NCI-H510A treated with DMSO at 0.1 percent for 48 hours (cell line): ENCODE results near the gene FAF2.
"Not testable (repeated sequence)": the region's sequence is repeated elsewhere in the genome, so short reads cannot be mapped to it uniquely, and the experiment has no call there.

Source experiments
- DNase-seq: peaks from one replicate; lab custom pipeline; 2025; lab: John Stamatoyannopoulos, UW

Gene FAF2, protein sequence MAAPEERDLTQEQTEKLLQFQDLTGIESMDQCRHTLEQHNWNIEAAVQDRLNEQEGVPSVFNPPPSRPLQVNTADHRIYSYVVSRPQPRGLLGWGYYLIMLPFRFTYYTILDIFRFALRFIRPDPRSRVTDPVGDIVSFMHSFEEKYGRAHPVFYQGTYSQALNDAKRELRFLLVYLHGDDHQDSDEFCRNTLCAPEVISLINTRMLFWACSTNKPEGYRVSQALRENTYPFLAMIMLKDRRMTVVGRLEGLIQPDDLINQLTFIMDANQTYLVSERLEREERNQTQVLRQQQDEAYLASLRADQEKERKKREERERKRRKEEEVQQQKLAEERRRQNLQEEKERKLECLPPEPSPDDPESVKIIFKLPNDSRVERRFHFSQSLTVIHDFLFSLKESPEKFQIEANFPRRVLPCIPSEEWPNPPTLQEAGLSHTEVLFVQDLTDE

DNA sequence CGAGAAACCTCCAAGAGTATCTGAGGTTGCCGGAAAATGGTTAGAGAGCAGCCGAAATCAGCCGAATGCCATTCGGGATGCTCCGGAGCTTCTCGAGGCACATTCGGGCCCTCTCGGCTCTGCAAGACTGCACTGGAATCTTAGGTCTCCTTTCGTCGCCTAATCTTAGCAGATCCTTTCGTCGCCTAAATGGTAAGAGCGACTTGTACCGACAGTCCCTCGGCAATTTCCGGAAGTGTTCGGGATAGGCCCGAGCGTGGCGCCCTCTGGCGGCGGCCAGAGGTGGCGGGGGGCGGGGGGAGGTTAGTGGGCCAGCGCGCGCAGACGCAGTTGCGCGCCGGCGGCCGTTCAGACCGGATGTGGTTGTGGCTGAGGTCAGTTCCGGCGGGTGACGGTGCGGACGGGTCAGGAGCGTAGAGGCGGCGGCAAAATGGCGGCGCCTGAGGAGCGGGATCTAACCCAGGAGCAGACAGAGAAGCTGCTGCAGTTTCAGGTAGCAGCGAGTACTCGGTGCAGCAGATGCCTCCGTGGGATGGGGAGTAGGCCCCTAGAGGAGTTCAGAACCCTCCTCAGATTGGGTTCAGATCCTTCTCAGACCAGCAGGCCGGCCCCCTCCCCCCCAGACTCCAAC, at the start of gene FAF2:
Gene FAF2, plus strand, starts transcription at position 408 of the 631 bp plus-strand sequence. Its CDS starts 23 bp downstream, at position 431.
- DNase-seq: peak; percentile 87

DNA sequence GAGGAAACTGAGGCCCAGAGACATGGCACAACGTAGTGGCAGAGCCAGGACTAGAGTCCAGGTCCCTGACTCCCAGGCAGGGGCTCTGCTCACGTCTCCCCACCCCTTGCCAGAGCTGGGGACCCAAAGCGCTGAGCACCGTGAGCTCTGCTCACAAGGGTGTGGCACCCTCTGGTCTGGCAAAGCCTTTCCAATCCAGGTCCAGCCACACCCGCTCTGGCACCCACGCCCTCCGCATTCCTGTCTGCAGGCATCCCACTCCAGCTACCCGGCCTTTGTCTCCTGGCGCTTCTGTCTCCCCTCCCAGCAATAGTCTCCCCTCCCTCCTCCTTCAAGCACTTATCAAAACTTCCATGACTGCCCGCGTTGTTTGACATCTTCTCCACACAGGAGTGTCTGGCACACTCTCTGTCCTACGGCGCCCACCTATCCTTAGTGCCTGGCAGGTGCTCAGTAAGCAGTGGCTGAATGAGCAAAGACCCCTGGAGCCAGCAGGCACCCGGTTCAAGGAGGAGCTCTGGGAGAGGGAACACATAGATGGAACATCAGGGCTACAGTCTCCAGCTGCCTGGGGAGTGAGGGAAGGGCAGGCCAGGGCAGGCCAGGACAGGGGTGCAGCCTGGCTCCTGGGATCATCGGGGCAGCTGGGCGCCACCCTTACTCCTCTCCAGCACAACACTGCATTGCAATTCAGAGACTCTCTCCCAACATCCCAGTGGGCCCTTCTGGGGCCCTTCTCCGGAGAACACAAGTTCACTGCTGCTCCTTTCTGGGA, 47.6 kb upstream of the FAF2 start:
- no peak for DNase-seq

DNA sequence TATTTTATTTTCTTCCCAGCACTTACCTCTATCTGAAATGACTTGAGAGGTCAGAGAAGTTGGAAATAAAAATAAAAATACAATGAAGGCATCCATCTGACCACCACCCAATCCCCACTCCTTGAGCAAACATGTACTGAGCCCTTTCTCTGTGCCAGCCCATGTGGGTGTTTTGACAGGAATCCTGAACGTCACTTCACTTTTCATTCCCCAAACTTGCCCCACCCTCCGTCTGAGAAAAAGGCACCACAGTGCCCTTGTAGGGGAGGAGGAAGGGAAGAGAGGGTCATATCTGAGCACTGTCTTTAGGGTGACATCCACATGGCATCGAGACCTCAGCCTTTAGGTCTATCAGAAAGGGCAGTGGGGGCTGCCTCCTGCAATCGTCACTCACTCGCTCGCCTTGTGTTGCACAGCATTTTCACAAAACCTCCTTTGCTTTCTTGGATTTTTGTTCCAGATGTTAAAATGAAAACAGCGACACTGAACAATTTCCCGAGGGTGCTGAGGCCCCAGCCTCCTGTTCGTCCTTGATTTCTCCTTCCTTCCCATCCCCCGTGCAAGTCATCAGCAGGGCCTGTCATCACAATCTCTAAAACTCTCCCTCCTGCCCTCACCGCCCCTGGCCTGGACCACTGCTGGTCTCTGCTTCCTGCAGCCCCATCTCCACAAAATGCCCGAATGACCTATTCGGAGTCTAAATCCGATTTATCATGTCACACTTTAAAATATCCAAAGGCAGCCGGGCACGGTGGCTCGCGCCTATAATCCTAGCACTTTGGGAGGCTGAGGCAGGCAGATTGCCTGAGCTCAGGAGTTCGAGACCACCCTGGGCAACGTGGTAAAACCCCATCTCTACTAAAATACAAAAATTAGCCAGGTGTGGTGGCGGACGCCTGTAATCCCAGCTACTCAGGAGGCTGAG, 46.6 kb upstream of the FAF2 start:
- DNase-seq: no peak

DNA sequence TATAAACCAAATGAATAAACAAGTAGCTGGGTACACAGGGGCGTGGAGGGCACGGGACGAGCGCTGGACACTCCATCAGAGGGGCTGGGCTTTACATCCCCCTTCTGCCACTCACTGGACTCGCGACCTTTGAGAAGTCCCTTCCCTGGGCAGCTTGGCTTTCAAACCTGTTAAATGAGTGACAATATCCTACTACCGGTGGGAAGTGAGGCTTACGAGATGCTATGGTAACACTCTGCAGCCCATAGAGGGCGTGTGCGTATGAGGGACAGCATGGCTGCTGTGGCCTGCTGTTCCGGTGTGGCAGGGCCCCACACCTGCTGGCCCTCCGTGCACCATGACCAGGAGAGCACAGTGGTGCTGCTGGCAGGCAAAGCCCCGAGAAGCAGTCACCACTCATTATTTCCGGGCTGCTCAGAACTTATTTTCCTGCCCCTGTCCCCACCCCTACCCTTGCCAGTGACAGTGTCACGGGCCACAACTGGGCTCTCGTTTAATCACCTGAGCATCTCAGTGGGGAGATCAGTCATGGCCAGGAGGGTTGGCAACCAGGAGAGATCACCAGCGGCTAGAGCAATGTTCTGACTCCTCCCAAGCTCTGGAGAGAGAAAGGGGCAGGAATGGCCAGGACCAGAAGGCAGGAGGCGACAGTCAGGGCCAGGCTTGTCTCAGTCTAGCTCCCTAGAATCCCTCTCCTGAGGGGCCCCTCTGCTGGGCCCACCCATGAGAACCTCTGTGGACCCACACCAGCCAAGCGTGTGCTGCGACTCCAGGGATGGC, 42.3 kb upstream of the FAF2 start:
- no peak for DNase-seq

DNA sequence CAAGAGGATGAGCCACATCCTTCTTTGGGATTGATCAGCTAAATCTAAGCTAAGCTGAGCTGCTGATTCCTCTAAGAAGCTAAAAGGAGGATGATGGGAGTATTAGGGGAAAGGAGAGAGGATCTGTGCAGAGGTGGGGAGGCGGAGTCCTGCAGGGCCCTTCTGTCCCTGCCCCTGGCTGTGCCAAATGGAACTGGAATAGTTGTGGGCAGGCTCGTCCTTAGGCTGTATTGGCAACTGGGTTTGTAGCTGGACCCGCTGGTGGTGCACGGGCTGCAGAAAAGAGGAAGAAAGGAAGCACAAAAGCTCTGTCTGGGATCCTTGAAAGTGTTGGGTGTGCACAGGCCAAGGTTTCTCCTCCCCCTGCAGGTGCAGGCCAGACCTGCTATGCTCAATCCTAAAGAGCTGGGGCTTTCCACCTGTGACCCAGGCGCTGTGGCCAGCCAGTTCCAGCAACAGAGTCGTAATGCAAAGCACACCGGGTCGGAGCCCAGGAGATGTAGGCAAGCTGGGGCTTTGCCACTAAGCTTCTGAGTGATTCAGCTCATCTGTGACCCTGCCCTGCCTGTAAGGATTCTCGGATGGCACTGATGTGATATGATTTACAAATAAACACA, 41.6 kb upstream of the FAF2 start:
- no peak for DNase-seq

DNA sequence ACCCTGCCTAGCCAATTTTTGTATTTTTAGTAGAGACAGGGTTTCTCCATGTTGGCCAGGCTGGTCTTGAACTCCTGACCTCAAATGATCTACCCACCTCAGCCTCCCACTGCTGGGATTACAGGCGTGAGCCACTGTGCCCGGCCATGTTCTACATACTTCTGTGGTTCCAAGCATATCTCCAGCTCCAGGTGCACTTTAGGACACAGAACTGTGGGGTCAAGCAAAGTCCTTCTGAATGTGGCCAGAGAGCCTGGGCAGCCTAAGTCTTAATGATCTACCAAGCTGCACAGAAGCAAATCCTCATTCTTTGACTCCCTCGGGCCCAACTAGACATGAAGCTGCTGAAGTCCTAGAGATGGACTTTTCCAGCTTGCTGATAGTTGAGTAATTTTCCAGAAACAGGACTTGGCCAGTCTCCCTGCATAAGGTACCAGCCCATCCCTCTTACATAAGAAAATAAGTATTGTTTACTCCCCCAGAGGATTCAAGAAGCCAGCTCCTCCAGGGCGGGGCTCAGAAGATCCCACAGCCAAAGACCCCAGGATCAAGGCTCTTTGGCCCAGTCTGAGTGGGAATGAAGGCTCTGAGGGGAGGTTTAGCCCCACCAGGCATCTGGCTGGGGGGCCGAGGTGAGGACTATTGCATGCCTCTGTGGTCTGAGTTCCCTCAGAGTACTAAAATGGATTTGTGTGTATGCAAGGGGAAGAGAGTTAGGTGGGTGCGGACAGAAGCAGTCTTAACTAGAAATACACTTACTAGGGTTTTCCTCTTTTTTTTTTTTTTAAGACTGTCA, 40.5 kb upstream of the FAF2 start:
- no peak for DNase-seq

DNA sequence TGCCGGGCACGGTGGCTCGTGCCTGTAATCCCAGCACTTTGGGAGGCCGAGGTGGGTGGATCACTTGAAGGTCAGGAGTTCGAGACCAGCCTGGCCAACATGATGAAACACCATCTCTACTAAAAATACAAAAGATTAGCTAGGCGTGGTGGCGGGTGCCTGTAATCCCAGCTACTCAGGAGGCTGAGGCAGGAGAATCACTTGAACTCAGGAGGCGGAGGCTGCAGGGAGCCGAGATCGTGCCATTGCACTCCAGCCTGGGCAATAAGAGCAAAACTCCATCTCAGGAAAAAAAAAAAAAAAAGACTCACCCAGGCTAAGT, 40.0 kb upstream of the FAF2 start:
- not testable (repeated sequence) for DNase-seq

DNA sequence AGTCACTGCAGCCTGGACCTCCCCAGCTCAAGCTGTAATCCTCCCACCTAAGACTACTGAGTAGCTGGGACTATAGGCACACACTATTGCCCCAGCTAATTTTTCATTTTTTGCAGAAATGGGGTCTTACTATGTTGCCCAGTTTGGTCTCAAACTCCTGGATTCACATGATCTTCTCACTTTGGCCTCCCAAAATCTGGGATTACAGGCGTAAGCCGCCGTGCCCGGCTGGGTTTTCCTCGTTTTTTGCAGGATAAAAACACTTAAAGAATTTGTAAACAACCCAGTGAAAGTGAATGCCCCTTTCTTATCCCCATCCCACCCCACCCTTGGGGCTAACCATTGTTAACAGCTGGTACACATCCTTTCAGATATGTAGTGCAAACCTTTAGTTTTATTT, 39.6 kb upstream of the FAF2 start:
- no peak for DNase-seq

DNA sequence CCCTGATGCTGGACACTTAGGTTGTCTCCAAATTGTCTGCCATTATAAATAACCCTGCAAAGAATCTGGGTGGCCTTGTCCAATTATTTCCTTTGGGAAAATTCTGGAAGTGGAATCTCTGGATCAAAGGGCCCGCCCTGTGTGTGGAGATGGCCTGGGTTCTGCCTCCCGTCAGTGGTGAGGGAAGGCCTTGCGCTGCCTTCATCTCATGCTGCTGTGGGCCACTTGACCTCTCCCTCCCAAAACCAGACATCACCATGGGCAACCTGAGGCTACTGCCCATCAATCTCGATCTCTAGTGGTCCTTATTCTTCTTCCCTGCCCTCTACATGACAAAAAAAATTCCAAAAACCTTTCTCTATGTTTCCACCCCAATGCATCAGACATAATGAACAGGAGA, 38.4 kb upstream of the FAF2 start:
- DNase-seq: no peak

DNA sequence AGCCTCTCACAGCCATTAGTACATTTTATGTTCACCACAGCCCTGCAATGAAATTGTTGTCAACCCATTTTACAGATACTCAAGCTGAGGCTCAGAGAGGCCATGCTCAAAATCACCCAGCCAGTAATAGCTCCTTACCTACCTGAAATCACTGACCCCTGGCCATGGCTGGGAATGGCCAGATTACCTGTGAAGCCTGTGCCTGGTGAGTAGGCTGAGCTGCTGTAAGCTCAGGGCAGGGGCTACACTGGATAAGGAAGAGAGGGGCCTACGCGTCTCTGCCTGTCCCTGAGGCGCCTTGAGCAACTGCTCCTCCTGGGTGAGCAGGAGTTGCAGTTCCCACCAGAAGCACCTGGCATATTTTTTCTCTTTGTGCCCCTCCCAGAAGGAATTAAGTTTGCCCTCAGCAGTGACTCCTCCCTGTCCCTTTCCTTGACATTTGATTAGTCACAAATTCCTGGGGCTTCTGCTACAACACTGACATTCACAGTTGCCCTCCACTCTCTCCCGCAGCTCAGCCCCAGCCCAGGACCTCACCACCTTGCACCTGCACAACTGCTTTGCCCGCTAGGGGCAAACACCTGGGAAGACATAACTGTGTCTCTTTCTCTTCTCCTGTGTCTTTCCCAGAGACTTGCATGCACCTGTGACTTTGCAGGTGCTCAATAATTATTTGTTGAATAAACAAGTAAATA, 37.6 kb upstream of the FAF2 start:
- DNase-seq: no peak

DNA sequence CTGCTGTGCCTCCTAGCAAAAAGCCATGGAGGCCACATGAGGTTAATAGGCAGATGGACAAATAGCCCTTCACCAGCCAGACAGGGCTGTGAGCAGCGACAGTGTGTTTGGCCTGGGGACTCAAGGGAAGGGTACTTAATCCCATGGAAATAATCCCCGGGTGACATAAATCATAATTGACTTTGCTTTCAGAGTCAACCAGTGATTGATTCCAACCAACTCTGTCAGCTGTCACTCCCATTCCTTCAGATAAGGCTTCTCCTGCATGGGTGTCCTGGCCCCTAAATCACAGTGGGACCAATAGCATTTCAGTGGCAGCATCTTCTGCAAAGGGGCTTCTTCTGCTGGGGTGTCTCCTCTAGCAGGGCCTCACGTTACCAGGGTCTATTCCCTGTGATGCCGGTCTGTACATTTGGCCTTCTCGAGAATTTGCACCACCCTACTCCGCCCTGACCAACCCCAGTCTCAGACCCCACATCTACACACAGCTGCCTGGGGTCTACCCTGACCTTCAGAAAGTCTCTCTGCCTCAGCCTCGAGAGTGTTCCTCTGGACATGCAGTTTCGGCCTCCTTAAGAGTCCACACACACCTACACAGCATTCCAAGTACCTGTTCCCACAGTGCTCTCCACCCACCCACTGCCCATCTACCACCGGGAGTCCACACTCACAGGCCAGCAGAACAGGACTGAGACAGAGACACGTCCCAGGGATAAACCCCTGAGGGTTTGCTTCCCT, 35.5 kb upstream of the FAF2 start:
- no peak for DNase-seq

DNA sequence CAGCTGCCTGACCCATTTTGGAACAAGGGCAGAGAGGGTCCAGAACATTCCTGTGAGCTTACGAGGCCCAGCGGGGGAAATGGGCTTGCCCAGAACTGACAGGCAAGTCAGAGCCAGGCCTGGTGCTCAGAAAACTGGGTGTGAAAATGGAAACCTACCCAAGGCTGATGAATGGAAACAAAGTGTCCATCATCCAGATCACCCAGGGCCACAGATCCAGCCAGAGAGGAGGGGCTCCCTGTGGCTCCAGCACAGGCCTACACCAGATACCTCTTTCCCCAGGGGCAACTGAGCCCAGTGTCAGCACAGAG, 35.0 kb upstream of the FAF2 start:
- no peak for DNase-seq

DNA sequence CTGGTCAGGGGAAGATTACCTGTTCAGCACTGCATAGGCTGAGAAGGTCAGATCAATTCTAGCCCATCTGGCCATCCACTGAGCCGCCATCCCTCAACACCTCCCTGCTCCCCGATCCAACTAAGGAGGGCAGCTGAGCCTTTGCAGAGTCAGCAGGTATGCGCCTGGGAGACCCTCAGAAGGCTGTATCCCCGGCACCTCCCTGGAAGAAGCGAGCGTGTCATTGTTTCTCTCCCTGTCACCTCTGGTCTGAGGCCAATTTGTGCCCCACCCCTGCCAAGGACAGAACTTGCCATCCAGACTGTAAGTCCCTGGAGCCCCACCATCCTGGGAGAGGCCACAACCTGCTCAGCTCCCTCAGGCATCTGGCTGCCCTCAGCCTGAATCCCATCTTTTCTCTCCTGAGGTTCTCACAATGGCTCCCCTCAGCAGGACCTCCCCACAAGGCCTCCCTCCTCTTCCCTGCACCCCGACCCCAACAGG, 34.4 kb upstream of the FAF2 start:
- DNase-seq: no peak

DNA sequence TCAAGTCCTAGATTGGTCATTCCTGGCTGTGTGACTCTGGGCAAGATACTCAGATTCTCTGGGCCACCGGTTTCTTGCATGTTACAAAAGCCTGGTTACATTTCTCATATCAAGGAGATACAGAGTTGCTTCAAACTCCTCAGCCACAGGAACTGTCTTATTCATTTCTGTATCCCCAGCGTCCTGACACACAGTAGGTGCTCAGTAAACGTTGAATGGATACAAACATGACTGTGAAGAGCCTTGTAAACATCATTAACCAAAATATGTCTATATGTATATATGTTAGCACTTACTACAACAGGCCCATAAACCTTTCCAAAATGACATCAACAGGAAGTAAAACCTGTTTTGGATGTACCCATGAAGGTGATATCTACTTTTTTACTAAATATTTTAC, 33.5 kb upstream of the FAF2 start:
- no peak for DNase-seq

DNA sequence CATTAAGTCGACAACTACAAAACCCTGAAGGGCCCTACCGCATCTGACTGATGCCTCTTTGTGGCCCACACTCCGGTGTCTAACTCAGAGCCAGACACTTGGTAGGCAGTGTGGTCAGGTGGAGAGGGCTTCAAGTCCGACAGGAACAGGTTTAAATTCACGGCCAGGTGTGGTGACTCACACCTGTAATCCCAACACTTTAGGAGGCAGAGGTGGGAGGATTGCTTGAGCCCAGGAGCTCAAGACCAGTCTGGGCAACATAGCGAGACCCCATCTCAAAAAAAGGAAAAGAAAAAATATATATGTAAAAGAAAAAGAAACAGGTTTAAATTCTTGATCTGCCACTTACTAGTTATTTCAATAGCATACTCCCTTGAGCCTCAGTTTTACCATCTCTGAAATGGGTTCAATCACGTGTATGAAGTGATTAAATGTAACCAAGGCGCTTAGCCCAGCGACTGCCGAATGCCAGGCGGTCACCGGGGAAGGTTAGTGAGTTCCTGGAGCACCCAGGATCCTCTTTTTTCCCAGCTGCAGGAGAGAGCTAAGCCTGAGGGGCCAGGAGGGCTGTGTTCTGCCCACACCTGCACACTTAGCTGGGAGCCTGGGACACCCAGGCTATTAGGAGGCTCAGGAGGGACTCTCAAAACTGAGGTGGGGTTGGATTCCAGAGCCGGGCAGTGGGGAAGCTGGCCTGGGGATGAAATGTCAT, 32.8 kb upstream of the FAF2 start:
- no peak for DNase-seq

DNA sequence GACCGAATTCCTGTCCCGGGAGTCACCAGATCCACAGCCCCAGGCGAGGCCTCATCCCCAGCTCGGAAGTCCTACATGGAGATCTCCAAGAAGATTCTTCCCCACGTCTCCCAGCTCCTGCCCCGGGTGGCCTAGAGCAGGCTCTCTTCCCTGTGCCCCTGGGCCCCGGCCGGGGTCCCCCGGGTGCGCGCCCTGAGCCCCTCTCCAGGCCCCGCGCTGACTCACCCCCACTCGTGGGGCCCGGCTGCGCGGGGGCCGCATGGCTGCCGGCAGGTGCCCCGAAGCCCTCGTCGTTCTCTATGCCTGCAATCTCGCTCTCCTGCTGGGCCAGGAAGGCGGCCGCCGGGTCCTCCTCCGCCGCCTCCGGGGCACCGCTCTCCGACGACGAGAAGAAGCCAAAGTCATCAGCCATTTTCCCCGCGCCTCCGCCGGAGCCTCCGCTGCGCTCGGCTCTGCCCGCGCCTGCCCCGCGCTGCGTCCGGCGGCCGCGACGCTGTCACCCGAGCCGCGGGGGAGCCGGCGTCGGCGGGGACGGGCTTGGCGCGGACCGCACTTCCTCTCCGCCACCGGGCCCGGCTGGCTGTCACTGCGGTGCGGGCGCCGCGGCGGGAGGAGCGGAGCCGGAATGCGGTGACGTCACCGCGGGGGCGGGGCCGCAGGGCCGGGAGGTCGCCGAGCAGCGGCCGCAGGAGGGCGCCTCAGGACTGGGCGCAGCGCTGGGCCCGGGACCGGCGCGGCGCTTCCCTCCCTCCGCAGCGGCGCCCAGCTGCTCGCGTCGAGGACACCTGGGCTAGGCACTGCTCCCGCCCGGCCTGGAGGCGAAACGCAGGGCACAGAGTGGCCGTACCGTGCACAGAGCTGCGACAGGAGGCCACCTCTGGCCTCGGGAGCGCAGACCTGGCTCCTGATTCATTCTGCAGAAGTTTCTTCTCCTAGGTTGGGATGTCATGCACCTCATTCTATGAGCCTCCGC, 31.9 kb upstream of the FAF2 start, which contains the start of gene CLTB:
Gene CLTB, minus strand, starts transcription at position 588 of the 973 bp plus-strand sequence. Its CDS starts 176 bp downstream, at position 412.
- peak; percentile 72 for DNase-seq
